ENCODE results near the gene IFIT2.

GRCh38 chr10:89308266-89308665 is 6.4 kb downstream of the IFIT2 start:
- TF ChIP-seq, protein P1, sequence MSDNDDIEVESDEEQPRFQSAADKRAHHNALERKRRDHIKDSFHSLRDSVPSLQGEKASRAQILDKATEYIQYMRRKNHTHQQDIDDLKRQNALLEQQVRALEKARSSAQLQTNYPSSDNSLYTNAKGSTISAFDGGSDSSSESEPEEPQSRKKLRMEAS (IDR thresholded peaks at IDR 0.05; ENCODE audit: low read depth) = no peak
- TF ChIP-seq EZH2phosphoT487 (IDR thresholded peaks at IDR 0.05; ENCODE audit: borderline replicate concordance, low read depth) (no peak), FOSL2 (IDR thresholded peaks at IDR 0.05; ENCODE audit: borderline replicate concordance, low read depth) (no peak)
- TF ChIP-seq, protein P2, sequence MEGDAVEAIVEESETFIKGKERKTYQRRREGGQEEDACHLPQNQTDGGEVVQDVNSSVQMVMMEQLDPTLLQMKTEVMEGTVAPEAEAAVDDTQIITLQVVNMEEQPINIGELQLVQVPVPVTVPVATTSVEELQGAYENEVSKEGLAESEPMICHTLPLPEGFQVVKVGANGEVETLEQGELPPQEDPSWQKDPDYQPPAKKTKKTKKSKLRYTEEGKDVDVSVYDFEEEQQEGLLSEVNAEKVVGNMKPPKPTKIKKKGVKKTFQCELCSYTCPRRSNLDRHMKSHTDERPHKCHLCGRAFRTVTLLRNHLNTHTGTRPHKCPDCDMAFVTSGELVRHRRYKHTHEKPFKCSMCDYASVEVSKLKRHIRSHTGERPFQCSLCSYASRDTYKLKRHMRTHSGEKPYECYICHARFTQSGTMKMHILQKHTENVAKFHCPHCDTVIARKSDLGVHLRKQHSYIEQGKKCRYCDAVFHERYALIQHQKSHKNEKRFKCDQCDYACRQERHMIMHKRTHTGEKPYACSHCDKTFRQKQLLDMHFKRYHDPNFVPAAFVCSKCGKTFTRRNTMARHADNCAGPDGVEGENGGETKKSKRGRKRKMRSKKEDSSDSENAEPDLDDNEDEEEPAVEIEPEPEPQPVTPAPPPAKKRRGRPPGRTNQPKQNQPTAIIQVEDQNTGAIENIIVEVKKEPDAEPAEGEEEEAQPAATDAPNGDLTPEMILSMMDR (IDR thresholded peaks at IDR 0.05) = no peak
